Measurements from ENCODE around the gene GALNTL6.

DNA sequence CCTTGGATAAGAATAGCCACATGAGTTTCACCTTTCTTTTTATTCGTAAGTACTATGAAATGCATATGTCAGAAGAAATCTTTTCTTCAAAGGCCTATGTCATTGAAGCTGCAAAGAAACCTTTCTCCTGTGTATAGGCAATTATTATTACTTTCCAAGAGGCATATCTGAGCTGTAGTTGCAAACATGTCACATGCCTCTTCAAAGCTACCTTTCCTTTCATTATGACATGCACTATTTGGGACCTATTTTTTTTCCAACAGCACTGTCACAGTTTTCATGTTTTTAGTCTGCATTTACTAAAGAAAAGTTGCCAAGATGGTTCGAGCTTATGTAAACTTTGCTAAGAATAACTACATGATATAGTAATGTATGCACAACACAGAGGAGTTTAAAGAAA lies 806.6 kb downstream of the GALNTL6 start:
- TF ChIP-seq, protein P1, sequence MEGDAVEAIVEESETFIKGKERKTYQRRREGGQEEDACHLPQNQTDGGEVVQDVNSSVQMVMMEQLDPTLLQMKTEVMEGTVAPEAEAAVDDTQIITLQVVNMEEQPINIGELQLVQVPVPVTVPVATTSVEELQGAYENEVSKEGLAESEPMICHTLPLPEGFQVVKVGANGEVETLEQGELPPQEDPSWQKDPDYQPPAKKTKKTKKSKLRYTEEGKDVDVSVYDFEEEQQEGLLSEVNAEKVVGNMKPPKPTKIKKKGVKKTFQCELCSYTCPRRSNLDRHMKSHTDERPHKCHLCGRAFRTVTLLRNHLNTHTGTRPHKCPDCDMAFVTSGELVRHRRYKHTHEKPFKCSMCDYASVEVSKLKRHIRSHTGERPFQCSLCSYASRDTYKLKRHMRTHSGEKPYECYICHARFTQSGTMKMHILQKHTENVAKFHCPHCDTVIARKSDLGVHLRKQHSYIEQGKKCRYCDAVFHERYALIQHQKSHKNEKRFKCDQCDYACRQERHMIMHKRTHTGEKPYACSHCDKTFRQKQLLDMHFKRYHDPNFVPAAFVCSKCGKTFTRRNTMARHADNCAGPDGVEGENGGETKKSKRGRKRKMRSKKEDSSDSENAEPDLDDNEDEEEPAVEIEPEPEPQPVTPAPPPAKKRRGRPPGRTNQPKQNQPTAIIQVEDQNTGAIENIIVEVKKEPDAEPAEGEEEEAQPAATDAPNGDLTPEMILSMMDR (conservative IDR thresholded peaks at IDR 0.05 in 1 of 2, IDR thresholded peaks at IDR 0.05 in 1 of 2; ENCODE audit: low read depth in 1 of 2, low read length in 2 of 2), result no peak
- no peak for TF ChIP-seq EZH2 (IDR thresholded peaks at IDR 0.05; ENCODE audit: low read length, missing control alignments)
